Astrocyte (in vitro differentiated cells and primary cell): ENCODE data around the gene ATP6V1F. TPM values are rescaled to one million over a fixed set of nuclear protein-coding genes. Genes with fewer than 3 reads are reported as not detected.

Source experiments
- DNase-seq: peaks from one replicate; pipeline ENCODE4 v3.0.0-alpha.2; 2010; ENCODE audit warnings: low read depth
- FAIRE-seq: peaks from 2 replicates; lab custom pipeline; 2011; peaks lifted over from hg19 to GRCh38; lab: Jason Lieb, UNC
- H2AFZ ChIP-seq: 2 replicates; pipeline ENCODE4 v1.6.0; 2012; ENCODE audit warnings: low read depth, low read length, inconsistent platforms
- H3K27ac ChIP-seq: 2 replicates; pipeline ENCODE4 v1.5.1; 2011; ENCODE audit warnings: low read depth, low read length, inconsistent platforms
- H3K27me3 ChIP-seq: 2 replicates; pipeline ENCODE4 v1.6.0; 2011; ENCODE audit warnings: low read length, inconsistent platforms; ENCODE audit not compliant: insufficient read depth
- H3K36me3 ChIP-seq: 2 replicates; pipeline ENCODE4 v1.5.1; 2011; ENCODE audit warnings: low read length, inconsistent platforms; ENCODE audit not compliant: insufficient read depth
- H3K4me1 ChIP-seq: 2 replicates; pipeline ENCODE4 v1.5.1; 2011; ENCODE audit warnings: low read length, inconsistent platforms; ENCODE audit not compliant: insufficient read depth
- H3K4me2 ChIP-seq: 2 replicates; pipeline ENCODE4 v1.6.0; 2012; ENCODE audit warnings: low read length, inconsistent platforms
- H3K4me3 ChIP-seq: 2 replicates; pipeline ENCODE4 v1.5.1; 2011; ENCODE audit warnings: low read depth, mild to moderate bottlenecking, low read length, inconsistent platforms; ENCODE audit not compliant: insufficient read depth
- H3K79me2 ChIP-seq: 2 replicates; pipeline ENCODE4 v1.6.0; 2012; ENCODE audit warnings: mild to moderate bottlenecking, low read length, inconsistent platforms; ENCODE audit not compliant: insufficient read depth
- H3K9ac ChIP-seq: 2 replicates; pipeline ENCODE4 v1.6.0; 2012; ENCODE audit warnings: mild to moderate bottlenecking, low read length, inconsistent platforms
- H3K9me3 ChIP-seq: 2 replicates; pipeline ENCODE4 v1.5.1; 2012; ENCODE audit warnings: low read depth, mild to moderate bottlenecking, low read length, inconsistent platforms; ENCODE audit not compliant: insufficient read depth
- H4K20me1 ChIP-seq: 2 replicates; pipeline ENCODE4 v1.6.0; 2012; ENCODE audit warnings: low read length, inconsistent platforms; ENCODE audit not compliant: insufficient read depth
- H3K27ac Mint-ChIP-seq: one replicate; pipeline ENCODE4 v1.8.0; 2021; ENCODE audit warnings: mild to moderate bottlenecking, mixed read lengths; ENCODE audit not compliant: unreplicated experiment
- H3K27me3 Mint-ChIP-seq: one replicate; pipeline ENCODE4 v1.8.0; 2021; ENCODE audit warnings: low read depth, mixed read lengths; ENCODE audit not compliant: unreplicated experiment
- H3K36me3 Mint-ChIP-seq: one replicate; pipeline ENCODE4 v1.8.0; 2021; ENCODE audit warnings: low read depth, mixed read lengths; ENCODE audit not compliant: unreplicated experiment
- H3K4me1 Mint-ChIP-seq: one replicate; pipeline ENCODE4 v1.8.0; 2021; ENCODE audit warnings: low read depth, mixed read lengths; ENCODE audit not compliant: unreplicated experiment
- H3K4me3 Mint-ChIP-seq: one replicate; pipeline ENCODE4 v1.8.0; 2021; ENCODE audit warnings: mild to moderate bottlenecking, moderate library complexity, mixed read lengths; ENCODE audit not compliant: unreplicated experiment
- H3K9me3 Mint-ChIP-seq: one replicate; pipeline ENCODE4 v1.8.0; 2021; ENCODE audit warnings: mild to moderate bottlenecking, mixed read lengths; ENCODE audit not compliant: unreplicated experiment
- EZH2 ChIP-seq: IDR thresholded peaks from 2 replicates; pipeline ENCODE4 v1.6.1; 2012; ENCODE audit warnings: mild to moderate bottlenecking, low read length, inconsistent platforms; ENCODE audit not compliant: insufficient read depth
- total RNA-seq: library from RNA; stranded (reverse); gene quantifications from 2 replicates; pipeline ENCODE4 v1.2.1, GENCODE V29; 2021
- TF ChIP-seq, protein P1 (sequence below): IDR thresholded peaks from 2 replicates; pipeline ENCODE4 v1.5.1; 2011; ENCODE audit warnings: low read depth, mild to moderate bottlenecking, inconsistent platforms, low read length, moderate library complexity; ENCODE audit not compliant: insufficient read depth

ATP6V1F gene
- total RNA-seq, 1 donor from 2014 or later: 193 TPM

DNA sequence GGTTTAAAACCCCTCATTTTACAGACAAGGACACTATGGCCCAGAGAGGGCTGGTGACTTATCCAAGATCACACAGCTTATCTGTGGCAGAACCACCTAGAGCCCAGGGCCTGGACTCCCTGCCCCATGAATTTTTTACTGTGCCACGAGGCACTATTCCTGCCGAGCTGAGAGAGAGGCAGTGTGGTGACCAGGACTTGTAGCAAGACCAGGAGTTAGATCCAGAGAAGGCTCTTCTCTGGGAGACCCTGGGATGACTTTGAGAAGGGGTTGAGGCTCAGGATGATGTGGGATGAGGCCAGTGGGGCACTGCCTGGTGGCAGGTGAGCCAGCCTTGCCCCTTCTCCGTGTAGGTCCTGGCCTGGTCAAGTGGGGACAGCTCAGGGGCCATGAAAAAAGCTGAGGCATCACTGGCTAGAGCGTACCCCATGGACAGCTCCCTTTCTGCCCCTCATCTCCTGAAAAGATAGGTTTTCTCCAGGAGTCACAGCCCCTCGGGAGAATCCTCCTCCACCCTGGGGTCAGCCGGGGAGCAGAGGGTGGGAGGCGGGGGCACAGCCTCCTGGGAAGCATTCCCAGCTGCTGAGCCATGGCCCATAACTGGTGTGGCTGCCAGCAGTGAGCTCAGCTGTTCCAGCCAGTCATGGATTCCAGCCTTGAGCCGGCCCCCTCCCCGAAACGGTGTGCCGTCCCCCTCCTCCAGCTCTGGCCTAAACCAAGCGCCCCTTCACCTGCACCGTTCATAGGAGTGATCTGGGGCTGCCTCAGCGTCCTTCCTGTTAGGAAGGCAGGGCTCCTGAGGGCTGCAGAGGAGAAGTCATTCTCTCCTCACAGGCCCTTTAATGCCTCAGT is 26.6 kb upstream of the ATP6V1F start:
- peak overlapping the region; percentile 31 for H2AFZ ChIP-seq
- H3K79me2 ChIP-seq: peaks cover 90% of the 10 kb centered on the region
- H3K27ac ChIP-seq: peak overlapping the region; percentile 73
- peak overlapping the region; percentile 73 for H3K9ac ChIP-seq
- H3K4me3 ChIP-seq: no peak overlapping the region
- H3K27me3 ChIP-seq: no peaks in the 10 kb centered on the region
- H3K9me3 Mint-ChIP-seq: no peaks in the 10 kb centered on the region
- H3K4me1 ChIP-seq: peaks cover 43% of the 10 kb centered on the region
- H3K4me3 Mint-ChIP-seq: no peak overlapping the region
- no peaks in the 10 kb centered on the region for H3K27me3 Mint-ChIP-seq
- peak; percentile 69 for DNase-seq
- H3K36me3 ChIP-seq: peaks cover 38% of the 10 kb centered on the region
- TF ChIP-seq, protein P1, sequence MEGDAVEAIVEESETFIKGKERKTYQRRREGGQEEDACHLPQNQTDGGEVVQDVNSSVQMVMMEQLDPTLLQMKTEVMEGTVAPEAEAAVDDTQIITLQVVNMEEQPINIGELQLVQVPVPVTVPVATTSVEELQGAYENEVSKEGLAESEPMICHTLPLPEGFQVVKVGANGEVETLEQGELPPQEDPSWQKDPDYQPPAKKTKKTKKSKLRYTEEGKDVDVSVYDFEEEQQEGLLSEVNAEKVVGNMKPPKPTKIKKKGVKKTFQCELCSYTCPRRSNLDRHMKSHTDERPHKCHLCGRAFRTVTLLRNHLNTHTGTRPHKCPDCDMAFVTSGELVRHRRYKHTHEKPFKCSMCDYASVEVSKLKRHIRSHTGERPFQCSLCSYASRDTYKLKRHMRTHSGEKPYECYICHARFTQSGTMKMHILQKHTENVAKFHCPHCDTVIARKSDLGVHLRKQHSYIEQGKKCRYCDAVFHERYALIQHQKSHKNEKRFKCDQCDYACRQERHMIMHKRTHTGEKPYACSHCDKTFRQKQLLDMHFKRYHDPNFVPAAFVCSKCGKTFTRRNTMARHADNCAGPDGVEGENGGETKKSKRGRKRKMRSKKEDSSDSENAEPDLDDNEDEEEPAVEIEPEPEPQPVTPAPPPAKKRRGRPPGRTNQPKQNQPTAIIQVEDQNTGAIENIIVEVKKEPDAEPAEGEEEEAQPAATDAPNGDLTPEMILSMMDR: no peak
- TF ChIP-seq EZH2: no peak
- FAIRE-seq: no peak
- no peaks in the 10 kb centered on the region for H3K9me3 ChIP-seq
- H3K4me2 ChIP-seq: peak overlapping the region; percentile 65
- peaks cover 16% of the 10 kb centered on the region for H3K36me3 Mint-ChIP-seq
- peaks cover 96% of the 10 kb centered on the region for H4K20me1 ChIP-seq
- H3K27ac Mint-ChIP-seq: peak overlapping the region; percentile 58
- H3K4me1 Mint-ChIP-seq: peaks cover 13% of the 10 kb centered on the region

DNA sequence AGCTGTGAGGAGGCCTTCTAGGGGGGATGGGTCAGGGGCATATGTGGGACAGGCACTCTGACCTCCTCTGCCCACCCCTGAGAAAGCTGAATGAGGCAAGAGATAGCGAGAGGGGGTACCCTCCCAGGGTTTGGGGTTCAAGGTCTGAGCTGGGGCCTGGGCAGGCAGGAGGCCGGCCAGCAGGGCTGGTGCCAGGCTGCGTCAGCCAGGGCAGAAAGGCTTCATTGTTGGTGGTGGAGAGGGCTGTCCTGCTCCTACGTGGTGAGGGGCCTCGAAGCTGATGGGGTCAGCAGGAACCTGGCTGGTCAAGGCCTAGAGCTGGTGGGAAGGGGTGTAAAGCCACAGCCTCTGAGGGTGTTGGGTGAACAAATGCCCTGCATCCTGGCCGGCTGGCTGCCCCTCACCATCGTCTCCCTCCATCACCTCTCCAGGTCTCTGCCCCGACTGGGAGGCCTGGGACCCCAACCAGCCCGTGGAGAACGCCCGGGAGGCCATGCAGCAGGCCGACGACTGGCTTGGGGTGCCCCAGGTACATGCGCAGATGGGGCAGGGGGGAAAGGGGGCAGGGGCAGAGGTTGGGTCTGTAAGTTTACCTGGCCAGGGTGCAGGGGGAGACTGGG is 25.8 kb upstream of the ATP6V1F start:
- Histone ChIP-seq H3K36me3 (peaks cover 46% of the 10 kb centered on the region), H3K79me2 (peaks cover 81% of the 10 kb centered on the region)

More for the DNA sequence above, 25.8 kb upstream of the ATP6V1F start:
- no peak overlapping the region for H3K4me3 Mint-ChIP-seq
- H3K4me2 ChIP-seq: peak overlapping the region; percentile 65
- H3K27ac Mint-ChIP-seq: peak overlapping the region; percentile 69
- no peaks in the 10 kb centered on the region for H3K9me3 ChIP-seq
- H2AFZ ChIP-seq: no peak overlapping the region
- H4K20me1 ChIP-seq: peaks cover 96% of the 10 kb centered on the region
- TF ChIP-seq, protein P1: no peak
- no peak for TF ChIP-seq EZH2
- FAIRE-seq (no peak), DNase-seq (no peak)
- H3K9ac ChIP-seq: peak overlapping the region; percentile 73
- H3K4me1 Mint-ChIP-seq: peaks cover 13% of the 10 kb centered on the region
- H3K27me3 Mint-ChIP-seq: no peaks in the 10 kb centered on the region
- peak overlapping the region; percentile 73 for H3K27ac ChIP-seq
- peaks cover 20% of the 10 kb centered on the region for H3K36me3 Mint-ChIP-seq
- no peaks in the 10 kb centered on the region for H3K9me3 Mint-ChIP-seq
- H3K4me3 ChIP-seq: no peak overlapping the region
- H3K4me1 ChIP-seq: peaks cover 52% of the 10 kb centered on the region
- no peaks in the 10 kb centered on the region for H3K27me3 ChIP-seq
